Fibroblast of mammary gland (primary cell): ENCODE data around the gene TADA2B.

ENCODE experiments used
- DNase-seq: peaks from one replicate; pipeline ENCODE4 v3.0.0-alpha.2; 2010; ENCODE audit warnings: low read depth
- H3K4me3 ChIP-seq: 2 replicates; pipeline ENCODE4 v1.5.1; 2011; ENCODE audit warnings: low read depth, mild to moderate bottlenecking, low read length, moderate library complexity; ENCODE audit not compliant: control insufficient read depth
- CTCF ChIP-seq: conservative IDR thresholded peaks from 2 replicates; pipeline ENCODE4 v1.5.1; 2011; ENCODE audit warnings: low read depth, low read length, inconsistent platforms; ENCODE audit not compliant: control insufficient read depth, insufficient read depth

The TADA2B gene

GRCh38 chr4:7043284-7044136 is at the start of gene TADA2B:
TADA2B (plus strand) TSS chr4:7043372; CDS start chr4:7043580, 208 bp downstream.
- peak; percentile 34 for DNase-seq
- H3K4me3 ChIP-seq = peak within 1 kb of the TSS; percentile 78
- no peak for TF ChIP-seq CTCF

GRCh38 chr4:6996481-6996880 is 46.7 kb upstream of the TADA2B start:
- no peak for TF ChIP-seq CTCF
- no peak overlapping the region for H3K4me3 ChIP-seq
- DNase-seq = no peak

- DNase-seq = no peak
- TF ChIP-seq CTCF = no peak
- H3K4me3 ChIP-seq = no peak overlapping the region
Measured at GRCh38 chr4:6999172-7000086, 43.7 kb upstream of the TADA2B start.

GRCh38 chr4:7000421-7001176 is 42.6 kb upstream of the TADA2B start:
- TF ChIP-seq CTCF = no peak
- no peak overlapping the region for H3K4me3 ChIP-seq
- DNase-seq = no peak

- no peak overlapping the region for H3K4me3 ChIP-seq
- TF ChIP-seq CTCF = no peak
- no peak for DNase-seq
Measured at GRCh38 chr4:7001271-7001670, 41.9 kb upstream of the TADA2B start.

GRCh38 chr4:7002336-7002735 is 40.8 kb upstream of the TADA2B start:
- no peak for DNase-seq
- no peak for TF ChIP-seq CTCF

More at GRCh38 chr4:7002336-7002735, 40.8 kb upstream of the TADA2B start:
- no peak overlapping the region for H3K4me3 ChIP-seq
